ENCODE measurements around the gene CNNM3. TPM values are rescaled to one million over a fixed set of nuclear protein-coding genes. Genes with fewer than 3 reads are reported as not detected.
A peak's percentile ranks its signal among the peaks of the same experiment; 100 is the strongest.
"Not testable (repeated sequence)": the region's sequence is repeated elsewhere in the genome, so short reads cannot be mapped to it uniquely, and the experiment has no call there.

Gene CNNM3
- 10.7 TPM for total RNA-seq
- long read RNA-seq, partial matches to known transcripts, result 1 of 21 reads
- long read RNA-seq, other reads (novel, unspliced or antisense), result 16 of 21 reads

GRCh38 chr2:96816127-96816835 lies at the start of gene CNNM3:
Gene CNNM3, plus strand, starts transcription at chr2:96816268. Its CDS starts 10 bp downstream, at chr2:96816278.
- intact Hi-C loops (cut with DNase I), result no loop called here
- peak; percentile 99 for DNase-seq (ENCODE audit: low spot score)

GRCh38 chr2:96767135-96767871 lies 48.8 kb upstream of the CNNM3 start:
- intact Hi-C loops (cut with DNase I), result no loop called here
- no peak for DNase-seq (ENCODE audit: low spot score)

GRCh38 chr2:96768083-96768561 lies 47.9 kb upstream of the CNNM3 start:
- DNase-seq (ENCODE audit: low spot score), result no peak
- intact Hi-C loops (cut with DNase I), result no loop called here

GRCh38 chr2:96769814-96770213 lies 46.3 kb upstream of the CNNM3 start:
- intact Hi-C loops (cut with DNase I), result no loop called here
- peak; percentile 88 for DNase-seq (ENCODE audit: low spot score)

GRCh38 chr2:96770442-96771202 lies 45.4 kb upstream of the CNNM3 start:
- DNase-seq (ENCODE audit: low spot score), result no peak
- intact Hi-C loops (cut with DNase I), result no loop called here

GRCh38 chr2:96771796-96772618 lies 44.1 kb upstream of the CNNM3 start:
- intact Hi-C loops (cut with DNase I), result no loop called here
- no peak for DNase-seq (ENCODE audit: low spot score)

GRCh38 chr2:96772903-96773671 lies 43.0 kb upstream of the CNNM3 start:
- intact Hi-C loops (cut with DNase I), result no loop called here
- DNase-seq (ENCODE audit: low spot score), result no peak

- no peak for DNase-seq (ENCODE audit: low spot score)
- intact Hi-C loops (cut with DNase I), result no loop called here
Observed at GRCh38 chr2:96773922-96774321, 42.1 kb upstream of the CNNM3 start.

- DNase-seq (ENCODE audit: low spot score), result no peak
- intact Hi-C loops (cut with DNase I), result no loop called here
Observed at GRCh38 chr2:96775160-96775559, 40.9 kb upstream of the CNNM3 start.

GRCh38 chr2:96783388-96783787 lies 32.7 kb upstream of the CNNM3 start:
- DNase-seq (ENCODE audit: low spot score), result no peak
- intact Hi-C loops (cut with DNase I), result no loop called here

GRCh38 chr2:96787411-96787810 lies 28.7 kb upstream of the CNNM3 start:
- no peak for DNase-seq (ENCODE audit: low spot score)
- intact Hi-C loops (cut with DNase I), result no loop called here

- intact Hi-C loops (cut with DNase I), result no loop called here
- DNase-seq (ENCODE audit: low spot score), result no peak
Observed at GRCh38 chr2:96788442-96789244, 27.4 kb upstream of the CNNM3 start.

- DNase-seq (ENCODE audit: low spot score), result no peak
- intact Hi-C loops (cut with DNase I), result no loop called here
Observed at GRCh38 chr2:96789245-96789617, 26.8 kb upstream of the CNNM3 start.

- no peak for DNase-seq (ENCODE audit: low spot score)
- intact Hi-C loops (cut with DNase I), result no loop called here
Observed at GRCh38 chr2:96792772-96793749, 23.0 kb upstream of the CNNM3 start.

GRCh38 chr2:96795076-96795475 lies 21.0 kb upstream of the CNNM3 start:
- intact Hi-C loops (cut with DNase I), result no loop called here
- DNase-seq (ENCODE audit: low spot score), result no peak

GRCh38 chr2:96796497-96796896 lies 19.6 kb upstream of the CNNM3 start:
- DNase-seq (ENCODE audit: low spot score); intact Hi-C loops (cut with DNase I): not testable (repeated sequence)

All from cardiac septum (tissue), 1 donor.